NCI-H82 (cell line): ENCODE results near the gene TMEM175.

ENCODE experiments used
- DNase-seq: peaks from one replicate; lab custom pipeline; 2025; lab: John Stamatoyannopoulos, UW

Gene TMEM175

DNA sequence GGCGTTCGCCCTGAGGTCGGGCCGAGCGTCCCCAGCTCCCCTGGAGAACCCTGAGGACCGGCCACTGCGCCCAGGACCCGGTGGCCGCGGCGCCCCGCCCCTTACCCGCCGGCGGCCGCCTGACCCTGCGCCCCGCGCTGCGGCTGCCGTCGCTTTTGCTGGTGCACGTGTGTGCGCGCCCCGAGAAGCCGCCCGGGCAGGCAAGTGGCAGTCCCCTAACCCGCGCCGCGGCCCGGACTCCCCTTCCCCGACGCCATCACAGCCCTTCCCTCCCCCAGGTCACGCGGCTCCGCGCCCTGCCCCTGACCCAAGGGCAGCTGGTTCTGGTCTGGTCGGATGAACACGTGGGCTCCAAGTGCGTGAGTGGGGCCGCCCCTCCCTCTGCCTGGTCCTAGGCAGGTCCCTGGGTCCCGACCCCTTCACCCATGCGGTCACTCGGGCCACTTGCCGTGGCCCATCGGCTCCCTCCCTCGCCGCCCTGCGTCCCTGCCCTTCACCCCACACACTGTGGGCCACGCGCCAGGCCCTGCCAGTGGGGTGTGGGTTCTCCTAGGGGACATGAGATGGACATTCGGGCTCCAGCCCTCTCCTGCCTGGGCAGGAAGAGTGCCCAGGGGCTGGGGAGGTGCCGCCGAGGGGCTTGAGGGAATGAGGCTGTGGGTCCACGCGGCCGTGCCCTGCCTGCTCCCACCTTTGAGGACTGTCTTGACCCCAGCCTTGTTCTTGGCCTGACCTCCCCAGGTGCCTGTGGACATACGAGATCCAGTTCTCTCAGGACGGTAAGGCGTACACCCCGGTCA lies 71.2 kb downstream of the TMEM175 start:
- no peak for DNase-seq

DNA sequence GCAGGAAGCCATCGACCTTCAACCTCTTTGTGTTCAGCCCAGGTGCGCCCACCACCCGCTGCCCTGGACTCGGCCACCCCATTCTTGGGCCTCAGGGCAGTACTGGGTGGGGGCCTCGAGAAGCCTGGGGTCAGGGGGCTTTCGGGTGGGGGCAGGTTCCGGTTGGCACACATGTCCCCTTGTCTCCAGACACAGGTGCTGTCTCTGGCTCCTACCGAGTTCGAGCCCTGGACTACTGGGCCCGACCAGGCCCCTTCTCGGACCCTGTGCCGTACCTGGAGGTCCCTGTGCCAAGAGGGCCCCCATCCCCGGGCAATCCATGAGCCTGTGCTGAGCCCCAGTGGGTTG lies 71.8 kb downstream of the TMEM175 start:
- DNase-seq: no peak

DNA sequence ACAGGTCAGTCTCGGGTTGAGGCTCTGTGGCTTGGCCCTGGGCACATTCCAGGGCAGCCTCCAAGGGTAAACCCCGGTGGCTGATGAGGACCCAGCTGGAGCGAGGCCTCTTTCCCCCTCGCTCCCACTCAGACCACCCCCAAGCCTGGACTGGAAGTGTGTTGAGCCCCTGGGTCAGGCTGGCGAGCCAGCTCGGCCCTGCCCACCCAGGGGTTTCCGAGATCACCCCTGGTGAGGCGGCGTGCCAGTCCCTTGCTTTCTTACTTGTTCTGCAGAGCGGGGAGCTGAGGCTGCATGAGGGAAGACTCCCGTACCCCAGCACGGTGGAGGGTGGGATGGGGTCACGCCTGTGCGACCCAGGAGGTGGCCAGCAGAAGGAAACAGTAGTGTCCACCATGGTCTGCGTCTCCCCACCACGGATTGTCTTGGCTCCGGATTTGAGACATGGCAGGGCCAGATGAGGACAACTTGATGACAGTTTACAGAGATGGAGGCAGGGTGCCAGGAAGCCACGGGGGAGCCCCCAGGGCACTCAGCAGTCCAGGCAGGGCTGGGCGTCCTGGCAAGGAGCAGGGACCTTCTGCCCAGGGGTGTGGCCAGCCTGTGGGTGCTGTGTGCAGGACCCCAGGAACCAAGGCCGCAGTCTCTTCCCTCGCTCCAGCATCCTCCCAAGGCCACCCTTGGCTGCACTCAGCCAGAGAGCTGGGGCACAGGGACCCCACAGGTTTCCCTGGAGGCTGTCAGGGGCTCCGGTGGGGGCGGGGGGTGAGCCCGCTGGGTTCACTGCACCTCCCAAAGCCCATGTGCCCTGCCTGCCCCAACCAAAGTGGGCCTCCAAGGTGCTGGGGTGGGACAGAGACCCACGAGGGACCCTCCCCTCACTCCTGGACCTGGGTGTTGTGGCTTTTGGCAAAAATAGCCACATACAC lies 72.6 kb downstream of the TMEM175 start:
- no peak for DNase-seq

DNA sequence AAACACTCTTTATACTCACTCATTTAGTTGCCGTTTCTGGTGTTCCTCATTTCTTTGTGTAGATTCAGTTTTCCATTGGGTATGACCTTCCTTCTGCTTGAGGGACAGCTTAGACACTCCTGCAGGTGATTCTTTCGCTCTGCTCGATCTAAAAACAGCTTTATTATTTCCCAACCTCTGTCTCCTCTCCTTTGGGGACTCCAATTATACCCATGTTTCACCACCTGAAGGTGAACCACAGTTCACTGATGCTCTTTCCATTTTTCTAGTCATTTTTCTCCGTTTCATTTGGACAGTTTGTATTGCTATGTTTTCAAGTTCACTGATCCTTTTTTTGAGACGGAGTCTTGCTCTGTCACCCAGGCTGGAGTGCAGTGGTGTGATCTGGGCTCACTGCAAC lies 74.6 kb downstream of the TMEM175 start:
- DNase-seq: no peak
